ENCODE results near the gene DVL2. TPM values are rescaled to one million over a fixed set of nuclear protein-coding genes. Genes with fewer than 3 reads are reported as not detected.

Gene DVL2
- total and polyA plus RNA-seq, 7 donors, result 10.0 to 22.1 (median 13.1) TPM

DNA sequence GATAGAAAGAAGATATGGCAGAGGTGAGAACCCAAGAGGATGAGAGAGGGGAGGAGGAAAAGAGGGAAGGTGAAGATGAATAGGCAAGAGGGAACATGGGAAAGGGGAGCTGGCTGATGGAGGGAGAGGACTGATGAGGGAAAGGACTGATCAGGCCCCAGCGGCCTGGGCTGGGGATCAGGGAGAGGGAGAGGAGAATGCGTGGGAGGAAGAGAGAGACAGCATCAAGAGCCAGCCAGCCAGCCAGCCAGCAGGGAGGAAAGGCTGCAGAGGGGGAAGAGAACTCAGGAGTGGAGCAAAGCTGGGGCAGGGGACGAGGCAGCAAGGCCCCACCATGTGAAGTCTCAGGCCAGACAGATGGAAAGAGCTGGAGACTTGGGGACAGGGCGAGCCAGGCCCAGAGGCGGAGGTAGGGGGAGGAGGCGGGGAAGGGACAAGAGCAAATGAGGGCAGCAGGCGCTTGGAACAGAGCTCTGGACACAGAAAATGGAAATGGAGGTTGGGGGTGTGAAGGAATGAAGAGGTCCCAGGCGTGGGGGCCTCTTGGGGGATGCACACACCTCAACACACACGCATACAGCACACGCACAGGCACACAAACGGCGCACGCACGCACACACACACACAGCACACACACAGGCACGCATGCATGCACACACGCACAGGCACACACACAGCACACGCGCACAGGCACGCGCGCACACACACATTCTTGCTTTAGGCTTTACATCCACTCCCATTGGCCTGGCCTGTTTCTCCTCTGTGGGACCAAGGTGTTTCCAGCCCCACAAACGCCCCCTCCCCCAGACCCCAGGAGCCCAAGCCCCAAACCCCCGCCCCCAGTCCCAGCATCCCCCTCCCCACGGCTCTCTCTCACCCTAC, 27.0 kb downstream of the DVL2 start:
- intact Hi-C loops (cut with DNase I), result no loop called here
- TF ChIP-seq, protein P1, sequence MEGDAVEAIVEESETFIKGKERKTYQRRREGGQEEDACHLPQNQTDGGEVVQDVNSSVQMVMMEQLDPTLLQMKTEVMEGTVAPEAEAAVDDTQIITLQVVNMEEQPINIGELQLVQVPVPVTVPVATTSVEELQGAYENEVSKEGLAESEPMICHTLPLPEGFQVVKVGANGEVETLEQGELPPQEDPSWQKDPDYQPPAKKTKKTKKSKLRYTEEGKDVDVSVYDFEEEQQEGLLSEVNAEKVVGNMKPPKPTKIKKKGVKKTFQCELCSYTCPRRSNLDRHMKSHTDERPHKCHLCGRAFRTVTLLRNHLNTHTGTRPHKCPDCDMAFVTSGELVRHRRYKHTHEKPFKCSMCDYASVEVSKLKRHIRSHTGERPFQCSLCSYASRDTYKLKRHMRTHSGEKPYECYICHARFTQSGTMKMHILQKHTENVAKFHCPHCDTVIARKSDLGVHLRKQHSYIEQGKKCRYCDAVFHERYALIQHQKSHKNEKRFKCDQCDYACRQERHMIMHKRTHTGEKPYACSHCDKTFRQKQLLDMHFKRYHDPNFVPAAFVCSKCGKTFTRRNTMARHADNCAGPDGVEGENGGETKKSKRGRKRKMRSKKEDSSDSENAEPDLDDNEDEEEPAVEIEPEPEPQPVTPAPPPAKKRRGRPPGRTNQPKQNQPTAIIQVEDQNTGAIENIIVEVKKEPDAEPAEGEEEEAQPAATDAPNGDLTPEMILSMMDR (IDR thresholded peaks at IDR 0.05), result no peak
- no peaks in the 10 kb centered on the region for H3K9me3 ChIP-seq
- no peak overlapping the region for H3K4me3 ChIP-seq
- peaks cover 0 to 6% of the 10 kb centered on the region in 2 donors for H3K36me3 ChIP-seq (ENCODE audit: insufficient read depth in 1 of 2, low read depth in 1 of 2)
- WGBS, 3 donors, result 82 to 86% (median 82%) methylated on average over 17 to 24 of the region's 24 CpGs
- H3K27ac ChIP-seq, result no peak overlapping the region
- DNase-seq, result no peak
- ATAC-seq, result no peak
- peaks cover 0 to 23% (median 3%) of the 10 kb centered on the region in 3 donors for H3K27me3 ChIP-seq (ENCODE audit: insufficient read depth in 3 of 3, low read length in 2 of 3)
- H3K4me1 ChIP-seq, result peaks cover 7% of the 10 kb centered on the region

DNA sequence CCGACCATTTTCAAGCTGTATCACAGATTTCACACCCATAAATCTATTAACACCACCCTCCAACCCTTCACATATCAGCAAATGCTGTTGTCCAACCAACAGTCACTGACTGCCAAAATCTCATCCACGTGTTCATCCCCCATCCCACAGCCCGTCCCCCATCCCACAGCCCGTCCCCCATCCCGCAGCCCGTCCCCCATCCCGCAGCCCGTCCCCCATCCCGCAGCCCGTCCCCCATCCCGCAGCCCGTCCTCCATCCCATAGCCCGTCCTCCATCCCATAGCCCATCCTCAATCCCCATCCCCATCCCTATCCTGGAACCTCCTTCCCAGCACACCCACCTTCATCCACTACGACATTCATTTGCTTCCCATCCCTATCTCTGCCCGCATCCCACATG, 28.8 kb downstream of the DVL2 start:
- H3K4me3 ChIP-seq, result peak overlapping the region; percentile 65
- H3K9me3 ChIP-seq, result no peaks in the 10 kb centered on the region
- WGBS, 3 donors, result 29 to 38% (median 37%) methylated on average over 14 to 15 of the region's 15 CpGs
- TF ChIP-seq, protein P1 (IDR thresholded peaks at IDR 0.05), result no peak
- H3K36me3 ChIP-seq (ENCODE audit: insufficient read depth in 1 of 2, low read depth in 1 of 2), result peaks cover 0 to 10% of the 10 kb centered on the region in 2 donors
- H3K27me3 ChIP-seq (ENCODE audit: insufficient read depth in 3 of 3, low read length in 2 of 3), result peaks cover 0 to 16% (median 1%) of the 10 kb centered on the region in 3 donors
- peaks cover 7% of the 10 kb centered on the region for H3K4me1 ChIP-seq
- no peak overlapping the region for H3K27ac ChIP-seq
- DNase-seq (peak in 1 of 2 donors; percentile 9), ATAC-seq (no peak)
- intact Hi-C loops (cut with DNase I), result no loop called here

DNA sequence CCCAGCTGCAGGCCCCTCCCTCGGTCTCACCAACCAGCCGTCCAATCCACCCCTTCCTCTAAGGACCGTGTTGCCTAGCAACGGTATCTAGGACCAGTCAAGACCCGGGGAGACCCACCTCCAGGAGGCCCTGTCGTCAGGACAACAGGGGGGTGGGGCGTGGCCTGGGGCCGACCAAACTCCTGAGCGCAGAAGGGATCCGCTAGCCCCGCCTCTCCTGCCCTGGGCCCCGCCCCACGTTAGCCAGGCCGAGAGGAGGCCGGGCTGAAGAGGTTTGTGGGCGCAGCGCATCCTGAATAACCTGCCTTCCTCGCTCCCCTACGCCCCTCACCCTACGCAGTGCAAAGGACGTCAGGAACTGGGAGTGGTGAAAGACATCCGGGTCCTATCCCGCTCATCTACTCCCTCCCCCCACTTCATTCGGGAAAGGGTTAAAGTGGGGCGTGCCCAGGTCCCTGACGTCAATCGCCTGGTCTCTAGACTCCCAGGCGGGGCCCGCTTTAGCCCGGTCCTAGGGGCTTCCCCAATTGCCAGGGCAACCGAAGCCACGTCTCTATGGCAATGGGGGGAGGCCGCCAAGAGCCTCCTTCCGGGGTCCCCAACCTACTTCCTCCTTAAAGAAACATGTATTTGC, 29.4 kb downstream of the DVL2 start:
- ATAC-seq (peak; percentile 61 to 83 (median 70)), DNase-seq (peak; percentile 82 to 90)
- peak overlapping the region; percentile 30 for H3K27ac ChIP-seq
- intact Hi-C loops (cut with DNase I), result no loop called here
- no peaks in the 10 kb centered on the region for H3K9me3 ChIP-seq
- H3K4me3 ChIP-seq, result peak overlapping the region; percentile 65
- peaks cover 0 to 16% (median 1%) of the 10 kb centered on the region in 3 donors for H3K27me3 ChIP-seq (ENCODE audit: insufficient read depth in 3 of 3, low read length in 2 of 3)
- 2 to 7% (median 3%) methylated on average over 34 of the region's 34 CpGs for WGBS, 3 donors
- peaks cover 0 to 10% of the 10 kb centered on the region in 2 donors for H3K36me3 ChIP-seq (ENCODE audit: insufficient read depth in 1 of 2, low read depth in 1 of 2)
- TF ChIP-seq, protein P1 (IDR thresholded peaks at IDR 0.05), result no peak
- peaks cover 7% of the 10 kb centered on the region for H3K4me1 ChIP-seq

DNA sequence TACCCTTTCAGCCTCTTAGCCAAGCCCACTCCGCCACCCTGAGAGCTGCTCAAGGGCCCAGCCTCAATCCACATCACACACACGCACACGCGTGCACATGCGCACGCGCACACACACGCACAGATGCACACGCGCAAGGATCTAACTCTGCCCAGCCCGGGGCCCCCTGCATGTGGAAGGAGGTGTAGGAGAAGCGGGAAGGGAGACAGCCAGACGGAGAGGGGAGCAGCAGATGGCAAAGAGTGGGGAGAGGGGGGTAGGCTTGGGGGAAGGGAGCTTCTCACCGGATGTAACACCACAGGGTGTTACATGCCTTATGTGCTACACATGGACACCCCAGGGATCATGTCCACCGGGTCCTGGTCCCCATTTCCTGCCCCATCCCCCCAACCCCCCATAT, 30.0 kb downstream of the DVL2 start:
- intact Hi-C loops (cut with DNase I), result no loop called here
- H3K27ac ChIP-seq, result no peak overlapping the region
- TF ChIP-seq, protein P1 (IDR thresholded peaks at IDR 0.05), result no peak
- no peaks in the 10 kb centered on the region for H3K9me3 ChIP-seq
- DNase-seq, result no peak
- peaks cover 0 to 16% (median 1%) of the 10 kb centered on the region in 3 donors for H3K27me3 ChIP-seq (ENCODE audit: insufficient read depth in 3 of 3, low read length in 2 of 3)
- WGBS, 3 donors, result 69 to 75% (median 72%) methylated on average over 15 of the region's 15 CpGs
- H3K4me3 ChIP-seq, result peak overlapping the region; percentile 65
- peaks cover 7% of the 10 kb centered on the region for H3K4me1 ChIP-seq
- H3K36me3 ChIP-seq (ENCODE audit: insufficient read depth in 1 of 2, low read depth in 1 of 2), result peaks cover 0 to 10% of the 10 kb centered on the region in 2 donors
- peak in 1 of 4 donors; percentile 15 for ATAC-seq
